Mucosa of descending colon (tissue), 3 donors: ENCODE data around the gene PDGFB. TPM values are rescaled to one million over a fixed set of nuclear protein-coding genes. Genes with fewer than 3 reads are reported as not detected.
A peak's percentile ranks its signal among the peaks of the same experiment; 100 is the strongest.

Source experiments
- ATAC-seq: fragments of 200-7000 bp; cut with Tn5 transposase; one replicate; pipeline ENCODE4 v1.9.1; 2020; ENCODE audit warnings: mild to moderate bottlenecking, moderate library complexity
- DNase-seq, 3 donors: peaks; one replicate each; pipeline ENCODE4 v3.0.0-alpha.2; 2020
- H3K36me3 ChIP-seq: fragments of 200-600 bp; one replicate; pipeline ENCODE4 v1.8.0; 2021; ENCODE audit warnings: low read depth, mild to moderate bottlenecking
- H3K4me1 ChIP-seq: fragments of 200-600 bp; one replicate; pipeline ENCODE4 v1.8.0; 2021; ENCODE audit warnings: low read depth, mild to moderate bottlenecking
- H3K4me3 ChIP-seq: fragments of 200-600 bp; one replicate; pipeline ENCODE4 v1.8.0; 2021; ENCODE audit warnings: mild to moderate bottlenecking
- H3K9me3 ChIP-seq: fragments of 200-600 bp; one replicate; pipeline ENCODE4 v1.8.0; 2021; ENCODE audit warnings: mild to moderate bottlenecking
- CTCF ChIP-seq: fragments of 200-600 bp; IDR thresholded peaks from one replicate; pipeline ENCODE4 v1.8.0; 2022; ENCODE audit warnings: antibody characterized with exemption, mild to moderate bottlenecking
- intact Hi-C, 2 donors: fragments of 100-400 bp; cut with DNase I in 1 of 2; cut with micrococcal nuclease in 1 of 2; formaldehyde crosslinking; loops; one replicate each; pipeline versions ENCODE4 v1.11.0 to v1.11.1; 2022; cut with DNase I, micrococcal nuclease
- total RNA-seq, 3 donors: library from RNA; stranded (reverse); fragmentation: NEBNext Ultra II Directional in 2 of 3; extraction: Animal tissue kit (Norgen Biotek cat#: 25700) in 2 of 3; gene quantifications; one replicate each; pipeline versions ENCODE4 v1.2.1 to v1.2.4, GENCODE V29; 2021 to 2023
- donor health status: DM: no; HTN: no; CAD: no; lungs with moderate emphysema.
- donor health status: DM: no; HTN: no; CAD: no.
- donor health status: DM: no; HTN: yes; CAD: no.

PDGFB gene
- total RNA-seq, 3 donors from 2014 or later, result 1.8 to 16.6 (median 5.4) TPM

DNA sequence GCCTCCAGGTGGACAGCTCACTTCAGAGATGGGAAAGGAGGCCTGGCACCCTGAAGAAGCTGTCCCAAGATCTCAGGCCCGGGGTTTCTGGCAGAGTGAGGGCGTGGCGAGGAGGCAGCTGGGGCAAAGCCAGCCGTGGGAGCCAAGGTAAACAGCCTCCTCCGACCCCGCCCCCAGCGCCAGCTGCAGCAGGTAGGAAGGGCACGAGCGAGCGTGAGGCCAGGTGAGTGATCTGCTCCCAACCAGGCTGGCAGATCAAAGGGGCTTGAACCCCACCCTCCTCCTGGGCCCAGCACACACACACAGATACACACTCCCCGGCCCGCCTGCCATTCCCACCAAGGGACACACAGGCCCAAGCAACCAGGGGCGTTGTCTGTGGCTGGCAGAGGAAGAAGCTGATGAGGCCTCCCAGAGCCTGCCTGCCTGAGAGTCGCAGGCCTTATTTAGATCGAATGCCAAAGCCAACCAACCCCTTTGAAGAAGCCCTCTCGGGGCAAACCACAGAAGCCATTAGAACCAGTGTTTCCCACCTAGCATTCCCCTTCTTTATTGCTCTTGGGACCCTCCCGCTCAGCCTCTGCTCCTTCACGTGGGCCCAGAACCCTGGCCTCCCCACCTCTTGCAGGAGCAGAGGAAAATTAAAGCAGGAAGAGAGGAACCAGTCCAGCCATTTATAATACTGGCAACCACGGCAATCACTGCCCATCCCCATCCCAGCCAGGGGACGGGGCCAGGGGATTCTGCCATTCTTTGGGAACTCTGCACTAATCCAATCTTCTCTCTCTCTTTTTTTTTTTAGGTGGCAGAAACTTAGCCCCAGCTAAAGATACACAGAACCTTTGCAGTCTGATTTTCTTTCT lies 5.0 kb downstream of the PDGFB start:
- Histone ChIP-seq H3K4me1 (peaks cover 74% of the 10 kb centered on the region), H3K36me3 (no peaks in the 10 kb centered on the region), H3K9me3 (no peaks in the 10 kb centered on the region), H3K4me3 (no peak overlapping the region)
- peak; percentile 78 for ATAC-seq
- peak; percentile 90 to 93 (median 90) for DNase-seq
- TF ChIP-seq CTCF, result no peak
- intact Hi-C loops, result no loop called here

- intact Hi-C loops, result no loop called here
- Histone ChIP-seq H3K9me3 (no peaks in the 10 kb centered on the region), H3K36me3 (no peaks in the 10 kb centered on the region), H3K4me1 (peaks cover 71% of the 10 kb centered on the region), H3K4me3 (no peak overlapping the region)
- ATAC-seq (no peak), DNase-seq (no peak)
- TF ChIP-seq CTCF, result no peak
These were observed 5.7 kb downstream of the PDGFB start for GRCh38 chr22:39238966-39239505.

- peaks cover 67% of the 10 kb centered on the region for H3K4me1 ChIP-seq
- no peak overlapping the region for H3K4me3 ChIP-seq
- H3K36me3 ChIP-seq, result no peaks in the 10 kb centered on the region
- intact Hi-C loops, result no loop called here
- TF ChIP-seq CTCF, result no peak
- DNase-seq (no peak), ATAC-seq (no peak)
- H3K9me3 ChIP-seq, result no peaks in the 10 kb centered on the region
These were observed 6.2 kb downstream of the PDGFB start for GRCh38 chr22:39238561-39238960.

DNA sequence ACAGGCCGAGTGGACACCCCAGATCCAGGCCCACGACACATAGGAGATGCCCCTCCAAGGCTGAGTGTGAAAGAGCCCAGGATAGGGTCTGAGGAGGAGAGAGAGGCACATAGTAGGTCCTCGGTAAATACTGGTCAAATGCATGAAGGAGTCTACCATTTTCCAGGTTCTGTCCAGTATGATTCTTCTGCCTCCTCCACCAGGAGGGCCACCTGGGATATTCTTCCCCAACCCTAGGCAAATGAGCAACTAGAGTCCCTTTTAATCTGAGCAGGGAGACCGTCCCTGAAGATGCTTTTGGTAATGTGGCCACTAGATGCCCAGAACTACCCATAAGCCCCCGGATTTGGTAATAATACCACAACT lies 6.7 kb downstream of the PDGFB start:
- H3K4me1 ChIP-seq, result peaks cover 67% of the 10 kb centered on the region
- DNase-seq, result no peak
- TF ChIP-seq CTCF, result no peak
- no peaks in the 10 kb centered on the region for H3K9me3 ChIP-seq
- no peaks in the 10 kb centered on the region for H3K36me3 ChIP-seq
- no peak overlapping the region for H3K4me3 ChIP-seq
- no peak for ATAC-seq
- intact Hi-C loops, result no loop called here

GRCh38 chr22:39237318-39238100 lies 7.3 kb downstream of the PDGFB start:
- no peak for ATAC-seq
- Histone ChIP-seq H3K9me3 (no peaks in the 10 kb centered on the region), H3K4me3 (no peak overlapping the region), H3K4me1 (peaks cover 62% of the 10 kb centered on the region), H3K36me3 (no peaks in the 10 kb centered on the region)
- intact Hi-C loops, result no loop called here
- TF ChIP-seq CTCF, result no peak
- peak in 1 of 3 donors; percentile 45 for DNase-seq
